Retina (tissue), 1 donor: ENCODE results near the gene COPS7A.

Experiments used
- DNase-seq: peaks from one replicate; pipeline ENCODE4 v3.0.0-alpha.2; 2016

COPS7A gene

GRCh38 chr12:6771091-6771495 lies 47.2 kb downstream of the COPS7A start:
- no peak for DNase-seq

- DNase-seq = no peak
Measured at GRCh38 chr12:6771509-6772330, 47.9 kb downstream of the COPS7A start.

- no peak for DNase-seq
Measured at GRCh38 chr12:6772331-6772695, 48.5 kb downstream of the COPS7A start, which contains the start of gene LAG3. Gene LAG3, plus strand, starts transcription at chr12:6772520. Its CDS starts 333 bp downstream, at chr12:6772853.

- no peak for DNase-seq
Measured at GRCh38 chr12:6772726-6773589, 49.1 kb downstream of the COPS7A start.

- no peak for DNase-seq
Measured at GRCh38 chr12:6773590-6774351, 49.9 kb downstream of the COPS7A start.

GRCh38 chr12:6774499-6775062 lies 50.7 kb downstream of the COPS7A start:
- DNase-seq = no peak

- no peak for DNase-seq
Measured at GRCh38 chr12:6775185-6776174, 51.6 kb downstream of the COPS7A start.

GRCh38 chr12:6777386-6777785 lies 53.5 kb downstream of the COPS7A start:
- no peak for DNase-seq

GRCh38 chr12:6778217-6778573 lies 54.3 kb downstream of the COPS7A start:
- DNase-seq = no peak

- DNase-seq = peak; percentile 98
Measured at GRCh38 chr12:6778574-6779550, 55.0 kb downstream of the COPS7A start.

GRCh38 chr12:6779708-6780432 lies 56.0 kb downstream of the COPS7A start:
- no peak for DNase-seq

GRCh38 chr12:6780573-6780972 lies 56.7 kb downstream of the COPS7A start:
- DNase-seq = no peak
